ENCODE data around the gene ARHGEF19. TPM values are rescaled to one million over a fixed set of nuclear protein-coding genes. Genes with fewer than 3 reads are reported as not detected.
"Not testable (repeated sequence)": the region's sequence is repeated elsewhere in the genome, so short reads cannot be mapped to it uniquely, and the experiment has no call there.

Gene ARHGEF19
- total RNA-seq, 1 experiment from 2014 or later = 21.6 TPM

GRCh38 chr1:16257968-16258367 is 45.5 kb upstream of the ARHGEF19 start:
- Histone ChIP-seq H3K4me1 (ENCODE audit: control insufficient read depth, insufficient read depth, low read length) (no peaks in the 10 kb centered on the region), H3K27me3 (ENCODE audit: control insufficient read depth, insufficient read depth, low read length) (no peaks in the 10 kb centered on the region), H3K27ac (ENCODE audit: low read length) (no peak overlapping the region), H3K9me3 (ENCODE audit: control insufficient read depth, insufficient read depth, low read depth, low read length) (no peaks in the 10 kb centered on the region), H3K36me3 (ENCODE audit: control insufficient read depth, insufficient read depth, low read length) (peaks cover 5% of the 10 kb centered on the region; the same call in 1 of the 2 replicates), H3K4me3 (ENCODE audit: low read depth in 2 of 2, low read length in 2 of 2) (no peak overlapping the region)
- TF ChIP-seq POLR2AphosphoS5 (IDR thresholded peaks at IDR 0.05; ENCODE audit: low read depth, low read length) (no peak), REST (IDR thresholded peaks at IDR 0.05; ENCODE audit: insufficient read depth in 1 of 2, low read depth in 2 of 2, low read length in 1 of 2) (no peak), TCF7L2 (IDR thresholded peaks at IDR 0.05; ENCODE audit: low read depth, low read length) (no peak), SIN3A (IDR thresholded peaks at IDR 0.05; ENCODE audit: borderline replicate concordance, insufficient read depth, low read depth, low read length) (no peak)
- TF ChIP-seq, protein P1, sequence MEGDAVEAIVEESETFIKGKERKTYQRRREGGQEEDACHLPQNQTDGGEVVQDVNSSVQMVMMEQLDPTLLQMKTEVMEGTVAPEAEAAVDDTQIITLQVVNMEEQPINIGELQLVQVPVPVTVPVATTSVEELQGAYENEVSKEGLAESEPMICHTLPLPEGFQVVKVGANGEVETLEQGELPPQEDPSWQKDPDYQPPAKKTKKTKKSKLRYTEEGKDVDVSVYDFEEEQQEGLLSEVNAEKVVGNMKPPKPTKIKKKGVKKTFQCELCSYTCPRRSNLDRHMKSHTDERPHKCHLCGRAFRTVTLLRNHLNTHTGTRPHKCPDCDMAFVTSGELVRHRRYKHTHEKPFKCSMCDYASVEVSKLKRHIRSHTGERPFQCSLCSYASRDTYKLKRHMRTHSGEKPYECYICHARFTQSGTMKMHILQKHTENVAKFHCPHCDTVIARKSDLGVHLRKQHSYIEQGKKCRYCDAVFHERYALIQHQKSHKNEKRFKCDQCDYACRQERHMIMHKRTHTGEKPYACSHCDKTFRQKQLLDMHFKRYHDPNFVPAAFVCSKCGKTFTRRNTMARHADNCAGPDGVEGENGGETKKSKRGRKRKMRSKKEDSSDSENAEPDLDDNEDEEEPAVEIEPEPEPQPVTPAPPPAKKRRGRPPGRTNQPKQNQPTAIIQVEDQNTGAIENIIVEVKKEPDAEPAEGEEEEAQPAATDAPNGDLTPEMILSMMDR (IDR thresholded peaks at IDR 0.05) = no peak
- BruUV-seq (replicated peaks) = no TSS peak
- CTCF ChIA-PET = no interaction called here
- in situ Hi-C loops (cut with HindIII; ENCODE audit: low pct_unique_long_range_greater_than_20kb, low sequenced_read_pairs) (no loop called here), intact Hi-C loops (cut with micrococcal nuclease; ENCODE audit: unreplicated experiment) (no loop called here)
- ATAC-seq (no peak), DNase-seq (ENCODE audit: low read depth, low spot score) (no peak)
- POLR2A ChIA-PET = interaction anchor here (0.6 kb wide), 1 partner anchor 117 kb away, joined by 3 read pairs; no protein-coding TSS in a partner anchor

GRCh38 chr1:16257556-16257955 is 45.1 kb upstream of the ARHGEF19 start:
- H3K4me3 ChIP-seq (ENCODE audit: low read depth in 2 of 2, low read length in 2 of 2); H3K27ac ChIP-seq (ENCODE audit: low read length); H3K9me3 ChIP-seq (ENCODE audit: control insufficient read depth, insufficient read depth, low read depth, low read length); DNase-seq (ENCODE audit: low read depth, low spot score); H3K36me3 ChIP-seq (ENCODE audit: control insufficient read depth, insufficient read depth, low read length); H3K27me3 ChIP-seq (ENCODE audit: control insufficient read depth, insufficient read depth, low read length); H3K4me1 ChIP-seq (ENCODE audit: control insufficient read depth, insufficient read depth, low read length); in situ Hi-C loops (cut with HindIII; ENCODE audit: low pct_unique_long_range_greater_than_20kb, low sequenced_read_pairs); CTCF ChIA-PET; intact Hi-C loops (cut with micrococcal nuclease; ENCODE audit: unreplicated experiment); BruUV-seq (replicated peaks); ATAC-seq: not testable (repeated sequence)
- POLR2A ChIA-PET = interaction anchor here (0.6 kb wide), 1 partner anchor 117 kb away, joined by 3 read pairs; no protein-coding TSS in a partner anchor

DNA sequence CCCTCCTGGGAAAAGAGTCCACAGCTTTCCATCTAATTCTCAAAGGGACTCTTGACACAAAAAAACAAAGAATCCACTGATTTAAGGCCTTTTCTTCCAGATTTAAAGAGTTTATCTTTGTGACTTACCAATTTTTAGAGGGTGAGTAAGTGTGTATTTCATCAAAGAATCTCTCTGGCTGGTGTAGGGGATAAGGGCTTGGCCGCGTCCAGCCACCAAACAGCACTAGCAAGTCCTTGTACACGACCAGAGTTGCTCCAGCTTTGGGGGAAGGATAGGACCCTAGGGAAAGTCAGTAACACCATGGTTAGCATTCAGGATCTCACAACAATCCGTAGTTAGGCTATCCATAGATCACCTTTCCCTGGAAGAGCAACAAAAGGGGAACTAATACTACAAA is 44.0 kb upstream of the ARHGEF19 start:
- no peaks in the 10 kb centered on the region for H3K27me3 ChIP-seq (ENCODE audit: control insufficient read depth, insufficient read depth, low read length)
- BruUV-seq (replicated peaks) = no TSS peak
- ChIA-PET CTCF (no interaction called here), POLR2A (no interaction called here)
- intact Hi-C loops (cut with micrococcal nuclease; ENCODE audit: unreplicated experiment) = no loop called here
- peaks cover 8% of the 10 kb centered on the region; the same call in 1 of the 2 replicates for H3K36me3 ChIP-seq (ENCODE audit: control insufficient read depth, insufficient read depth, low read length)
- H3K4me1 ChIP-seq (ENCODE audit: control insufficient read depth, insufficient read depth, low read length) = no peaks in the 10 kb centered on the region
- in situ Hi-C loops (cut with HindIII; ENCODE audit: low pct_unique_long_range_greater_than_20kb, low sequenced_read_pairs) = no loop called here
- DNase-seq (ENCODE audit: low read depth, low spot score) (no peak), ATAC-seq (no peak)
- H3K9me3 ChIP-seq (ENCODE audit: control insufficient read depth, insufficient read depth, low read depth, low read length) = no peaks in the 10 kb centered on the region
- TF ChIP-seq POLR2AphosphoS5 (IDR thresholded peaks at IDR 0.05; ENCODE audit: low read depth, low read length) = no peak
- H3K27ac ChIP-seq (ENCODE audit: low read length) = no peak overlapping the region
- H3K4me3 ChIP-seq (ENCODE audit: low read depth in 2 of 2, low read length in 2 of 2) = no peak overlapping the region

Data from Panc1 (cell line).